Stimulated activated CD8-positive, alpha-beta memory T cell treated with anti-CD3 and anti-CD28 coated beads, Interleukin-4, amount 100 ng/mL, for 24 hours (primary cell): ENCODE measurements around the gene MACROD2.
"Not testable (repeated sequence)": the region's sequence is repeated elsewhere in the genome, so short reads cannot be mapped to it uniquely, and the experiment has no call there.

ENCODE experiments used
- DNase-seq: peaks from one replicate; pipeline ENCODE4 v3.0.0-alpha.2; 2020; ENCODE audit warnings: low read depth

The MACROD2 gene

DNA sequence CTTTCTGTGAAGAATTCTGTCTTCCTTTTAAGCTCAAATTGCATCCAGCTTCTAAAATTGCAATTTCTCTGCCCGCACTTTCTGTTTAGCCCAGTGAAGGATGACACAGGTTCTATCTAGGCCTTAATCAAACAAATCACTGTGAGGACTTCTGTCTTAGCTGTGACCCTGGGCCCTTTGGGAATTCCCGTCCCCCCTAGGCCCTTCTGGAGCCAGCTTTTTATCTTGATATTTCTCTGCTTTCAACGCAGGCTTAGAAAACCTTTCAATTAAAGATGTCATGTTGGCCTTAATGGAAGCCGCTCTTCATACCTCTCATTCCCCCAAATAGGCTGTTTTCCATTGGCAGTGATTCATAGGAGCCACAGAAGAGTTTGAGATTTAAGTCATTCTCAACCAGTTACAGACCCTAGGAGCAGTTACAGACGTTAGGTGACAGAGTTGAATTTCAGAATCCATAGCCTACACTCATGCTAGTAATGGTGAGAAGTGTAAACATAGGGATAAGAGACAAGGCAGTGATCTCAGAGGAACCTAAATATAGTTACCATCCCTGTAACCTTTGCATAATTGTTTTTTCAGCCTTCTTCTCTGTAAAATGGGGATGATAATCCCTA lies 416.9 kb downstream of the MACROD2 start:
- no peak for DNase-seq

DNA sequence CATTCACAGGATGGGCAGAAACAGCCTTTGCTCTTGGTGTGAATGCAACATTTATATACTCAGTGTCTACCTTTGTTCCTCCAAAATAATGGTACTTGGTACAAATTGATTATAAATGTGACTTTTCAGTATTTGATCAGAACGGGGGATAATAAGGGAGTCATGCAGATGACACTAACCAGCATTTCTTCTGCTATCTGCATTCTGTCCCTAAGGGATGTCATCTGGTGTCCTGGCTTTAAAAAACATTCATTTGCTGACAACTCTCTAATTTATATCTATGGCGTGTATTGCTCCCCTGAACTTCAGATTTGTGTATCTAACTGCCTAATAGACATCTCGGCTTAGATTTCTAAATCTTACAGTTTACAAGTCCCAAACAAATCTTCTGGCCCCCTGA lies 418.5 kb downstream of the MACROD2 start:
- DNase-seq = no peak

DNA sequence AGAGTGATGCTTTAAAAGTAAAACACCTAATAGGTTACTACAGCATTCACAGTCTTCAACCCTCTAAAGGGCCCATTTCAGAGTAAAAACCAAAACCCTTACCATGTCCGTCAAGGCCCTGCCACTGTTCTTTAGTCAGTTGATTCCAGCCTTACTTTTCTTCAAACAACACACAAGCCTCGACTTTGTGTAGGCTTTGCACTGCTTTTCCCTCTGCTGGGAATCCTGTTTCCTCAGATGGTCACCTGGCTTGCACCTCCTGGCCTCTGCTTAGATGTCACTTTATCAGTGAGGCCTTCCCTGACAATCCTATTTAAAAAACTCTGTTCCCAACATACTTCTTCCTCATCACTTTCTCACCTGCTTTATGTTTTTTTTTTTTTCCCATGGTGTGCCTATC lies 419.2 kb downstream of the MACROD2 start:
- DNase-seq = no peak

DNA sequence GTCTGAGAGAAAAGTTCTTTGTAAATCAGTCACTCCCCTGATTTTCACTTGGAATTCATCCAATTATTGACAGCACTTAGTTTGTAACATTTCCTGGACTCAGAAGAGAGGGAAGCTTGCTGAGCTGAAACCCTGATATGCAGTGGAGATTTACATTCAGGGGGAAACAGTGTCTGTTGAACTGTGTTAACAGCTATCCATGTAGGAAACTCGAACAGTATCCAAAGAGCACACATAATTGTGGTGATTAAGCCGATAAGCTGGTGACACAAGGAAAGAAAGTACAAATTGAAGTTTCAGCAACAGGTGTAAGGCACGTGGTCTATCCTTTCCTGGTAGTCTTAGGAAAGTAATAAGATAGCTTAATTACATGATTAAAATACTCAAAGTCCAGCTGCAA lies 420.2 kb downstream of the MACROD2 start:
- DNase-seq = no peak

DNA sequence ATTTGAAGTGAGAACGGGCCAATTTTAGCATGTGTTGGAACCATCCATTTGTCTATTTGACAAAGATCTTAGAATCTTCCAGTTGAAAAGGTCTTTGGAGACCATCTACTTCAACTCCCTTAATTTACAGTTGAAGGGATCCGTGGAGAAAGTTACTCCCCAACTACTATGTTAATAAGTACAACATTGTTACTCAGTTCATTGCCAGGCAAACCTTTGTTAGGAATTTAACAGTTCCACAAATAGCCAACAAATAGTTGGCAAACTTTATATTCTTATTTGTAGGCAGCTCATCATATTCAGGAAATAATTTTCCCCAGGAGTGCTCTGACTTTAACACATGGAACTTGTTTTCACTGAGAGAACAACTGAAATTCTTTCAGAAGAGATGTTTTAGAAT lies 423.1 kb downstream of the MACROD2 start:
- no peak for DNase-seq

DNA sequence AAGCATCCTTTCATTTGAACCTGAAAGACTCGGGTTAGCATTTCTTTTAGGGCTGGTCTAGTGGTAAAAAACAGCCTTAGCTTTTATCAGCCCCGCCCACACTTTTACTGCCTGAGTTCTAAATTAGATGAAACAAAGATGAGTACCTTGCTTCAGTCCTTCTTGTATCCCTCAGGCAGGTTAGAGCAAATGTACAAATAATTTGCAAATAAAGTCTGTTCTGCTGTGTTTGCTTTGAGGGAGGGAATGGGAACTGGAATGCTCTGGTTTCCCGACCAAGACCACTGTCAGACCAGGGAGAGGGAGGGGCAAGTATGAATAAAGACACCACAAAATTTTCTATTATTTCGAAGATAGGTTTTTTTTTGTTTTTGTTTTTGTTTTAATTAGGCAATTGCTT lies 427.6 kb downstream of the MACROD2 start:
- no peak for DNase-seq

DNA sequence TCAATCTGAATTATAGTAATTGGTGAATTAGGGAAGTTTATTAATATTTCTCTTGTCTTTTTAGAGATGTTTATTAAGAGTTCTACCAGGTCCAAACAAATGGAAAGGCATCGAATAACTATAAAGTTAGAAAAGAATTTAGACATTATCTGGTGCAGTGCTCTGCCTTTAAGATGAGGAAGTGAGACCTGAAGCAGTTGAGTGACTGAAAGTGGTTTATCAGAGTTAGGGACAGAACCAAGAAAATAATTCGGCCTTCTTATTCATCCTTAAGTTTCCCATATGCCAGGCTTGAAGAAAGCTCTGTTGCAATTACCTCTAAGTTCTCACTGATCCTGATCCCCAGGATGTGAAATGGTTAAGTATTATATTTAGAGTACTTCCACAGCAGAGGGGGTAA lies 436.3 kb downstream of the MACROD2 start:
- DNase-seq = no peak

DNA sequence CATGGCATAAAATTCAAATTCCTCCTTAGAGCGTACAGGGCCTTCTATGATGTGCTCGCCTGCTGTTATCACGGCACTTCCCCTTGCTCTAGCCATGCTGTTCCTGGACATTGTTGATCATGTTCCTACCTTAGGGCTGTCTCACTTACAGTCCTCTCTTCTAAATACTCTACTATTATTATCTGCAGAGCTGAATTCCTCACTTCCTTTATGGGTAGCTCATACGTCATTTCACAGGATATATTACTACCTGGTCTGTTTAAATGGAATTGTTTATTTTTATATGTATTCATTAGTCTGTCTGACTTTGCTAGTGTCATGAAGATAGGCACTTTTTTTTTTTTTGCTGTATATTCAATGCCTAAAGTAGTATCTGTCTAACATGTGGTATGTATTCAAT lies 436.8 kb downstream of the MACROD2 start:
- no peak for DNase-seq

DNA sequence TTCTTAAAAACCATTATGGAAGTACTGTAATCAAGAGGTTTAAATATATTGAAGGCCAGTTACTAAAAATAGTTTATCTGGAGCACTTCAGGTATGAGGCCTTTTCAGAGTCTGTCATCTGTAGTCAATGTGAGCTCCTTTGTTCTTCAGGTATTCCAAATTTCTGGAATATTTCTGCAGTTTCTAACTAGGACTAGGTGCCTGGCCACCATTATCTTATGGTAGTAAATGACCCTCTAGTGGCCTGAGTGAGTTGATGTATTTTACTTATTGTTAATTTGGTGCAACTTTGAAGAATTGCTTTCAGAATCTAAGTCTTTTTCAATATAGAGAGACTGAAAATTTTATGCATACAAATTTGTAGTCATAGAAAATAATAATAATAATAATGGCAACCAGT lies 437.3 kb downstream of the MACROD2 start:
- DNase-seq = no peak

DNA sequence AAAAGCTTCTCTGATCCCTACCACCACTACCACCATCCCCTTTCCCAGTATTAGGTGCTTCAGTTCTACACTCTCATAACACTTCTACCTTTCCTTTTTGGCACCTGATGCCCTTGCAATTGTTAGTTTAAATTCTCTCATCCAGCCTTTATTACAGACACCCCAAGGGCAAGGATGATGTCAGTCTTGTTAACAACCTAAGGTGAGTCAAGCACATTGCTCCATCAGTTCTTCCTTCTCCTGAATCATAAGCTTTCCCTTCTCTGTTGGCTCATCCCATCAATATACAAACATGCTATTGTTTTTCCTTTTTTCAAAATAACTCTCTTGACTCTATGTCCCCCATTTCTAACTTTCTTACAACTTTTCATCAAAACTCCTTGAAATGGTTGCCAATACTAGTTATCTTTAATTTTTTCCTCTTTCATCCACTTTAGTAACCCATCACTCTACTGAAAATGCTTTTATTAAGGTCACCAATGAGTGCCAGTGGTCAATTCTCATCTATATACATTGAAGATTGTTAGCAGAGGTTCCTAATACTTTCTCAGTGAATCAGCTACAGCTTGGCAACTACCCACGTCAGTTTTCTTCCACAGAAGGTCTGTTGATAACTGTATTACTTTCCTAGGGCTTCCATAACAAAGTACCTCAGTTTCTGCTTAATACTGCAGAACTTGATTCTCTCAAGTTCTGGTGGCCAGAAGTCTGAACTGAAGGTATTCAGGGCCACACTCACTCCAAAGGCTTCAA lies 439.2 kb downstream of the MACROD2 start:
- DNase-seq = no peak

DNA sequence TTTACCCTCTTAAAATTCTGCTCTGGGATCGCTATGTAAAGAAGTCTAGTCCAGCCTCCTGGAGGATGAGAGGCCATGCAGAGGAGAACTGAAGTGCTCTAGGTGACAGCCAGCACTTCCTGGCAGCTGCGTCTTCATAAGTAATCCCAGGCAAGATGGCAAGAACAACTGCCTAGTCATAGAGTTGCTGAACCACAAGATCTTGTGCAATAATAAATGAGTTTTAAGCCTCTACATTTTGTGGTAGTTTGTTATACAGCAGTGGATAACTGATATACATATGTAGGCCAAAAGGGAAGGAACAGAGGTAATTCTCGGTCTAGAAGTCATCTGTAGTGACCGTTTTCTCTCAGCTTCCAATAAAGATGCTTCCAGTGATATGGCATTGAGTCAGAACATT lies 445.9 kb downstream of the MACROD2 start:
- no peak for DNase-seq

DNA sequence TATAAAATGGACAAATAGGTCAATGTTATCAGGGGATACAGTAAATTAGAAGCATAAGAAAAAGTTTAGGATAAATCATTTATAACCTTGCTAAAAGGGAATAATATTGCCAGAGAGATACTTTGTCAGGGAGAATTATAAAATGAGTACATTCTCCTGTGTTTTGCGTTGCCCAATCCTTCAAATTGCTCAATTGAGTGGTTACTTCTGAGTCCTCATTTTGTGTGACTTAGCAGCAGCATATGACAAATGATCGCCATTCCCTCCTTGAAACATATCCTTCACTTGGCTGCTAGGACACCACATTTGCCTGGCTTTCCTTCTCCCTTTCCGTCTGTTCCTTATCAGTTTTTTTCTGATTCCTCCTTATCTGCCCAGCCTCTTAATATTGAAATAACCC lies 448.8 kb downstream of the MACROD2 start:
- no peak for DNase-seq

DNA sequence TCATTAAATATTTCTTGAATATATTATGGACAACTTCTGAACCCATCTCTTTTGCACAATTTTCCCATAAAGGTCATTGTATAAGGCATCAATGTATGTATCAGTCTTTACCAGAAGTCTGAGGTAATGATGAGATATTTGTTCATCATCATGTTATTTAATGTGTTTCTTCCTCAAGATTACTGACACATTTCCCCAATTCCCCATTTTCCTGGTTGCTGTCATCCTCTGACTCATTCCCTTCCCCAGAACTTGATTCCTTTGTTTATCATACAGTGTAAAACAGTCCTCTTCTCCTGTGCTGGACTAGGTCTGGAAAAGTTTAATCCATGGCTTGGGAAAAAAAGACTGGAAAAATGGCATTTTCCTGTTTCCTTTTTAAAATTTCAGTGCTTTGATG lies 450.0 kb downstream of the MACROD2 start:
- no peak for DNase-seq

DNA sequence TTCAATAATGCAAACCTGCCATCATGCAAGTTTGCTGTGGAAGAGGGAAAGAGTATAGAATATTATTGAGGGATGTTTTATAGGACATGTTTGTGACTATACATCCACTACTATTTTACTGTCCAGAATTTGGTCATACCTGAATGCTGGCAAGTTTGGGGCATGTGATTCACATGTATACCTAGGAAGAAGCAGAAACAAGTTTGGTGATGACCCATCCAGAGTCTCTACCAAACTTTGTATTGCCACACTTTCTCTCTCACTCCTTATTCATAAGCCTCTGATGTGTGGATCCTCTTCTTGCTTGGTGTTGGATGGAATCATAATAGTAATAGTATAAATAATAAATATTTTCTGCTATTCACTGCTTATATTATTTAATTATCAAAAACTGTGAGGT lies 450.6 kb downstream of the MACROD2 start:
- DNase-seq = no peak

DNA sequence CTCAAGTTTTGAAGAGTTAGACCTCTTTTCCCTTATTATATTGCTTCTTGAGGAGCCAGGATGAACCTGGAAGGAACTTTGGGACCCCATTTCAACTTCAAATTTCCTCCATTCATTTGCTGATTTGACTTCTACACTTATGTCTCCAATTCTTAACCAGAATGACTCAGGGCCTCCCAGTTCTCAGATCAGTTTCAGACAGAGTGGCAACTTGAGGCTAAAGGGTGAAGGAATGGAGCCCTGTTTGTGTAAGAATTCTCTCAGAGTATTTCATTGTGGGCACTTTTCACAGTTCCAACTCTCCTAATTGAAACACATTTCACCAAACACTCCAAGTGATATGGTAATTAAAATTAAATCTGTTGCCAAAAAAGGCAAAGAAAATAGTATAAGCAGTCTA lies 451.1 kb downstream of the MACROD2 start:
- no peak for DNase-seq

DNA sequence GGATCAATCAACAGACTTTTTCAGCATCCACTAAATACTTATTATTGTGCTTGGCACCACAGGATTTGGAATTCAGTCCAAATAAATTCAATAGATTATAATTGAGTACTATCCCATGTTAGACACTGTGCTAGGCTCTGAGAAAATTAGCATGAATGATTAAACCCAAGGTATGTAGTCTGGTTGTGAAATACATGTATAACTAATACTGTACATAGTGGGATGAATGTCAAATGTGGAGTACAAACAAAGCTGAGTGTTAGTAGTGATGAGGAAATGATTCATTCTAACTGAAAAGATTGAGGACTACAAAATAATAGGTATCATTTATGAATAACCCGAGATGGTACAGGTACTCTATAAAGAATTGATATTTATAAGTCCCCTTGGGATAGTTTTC lies 454.0 kb downstream of the MACROD2 start:
- no peak for DNase-seq

DNA sequence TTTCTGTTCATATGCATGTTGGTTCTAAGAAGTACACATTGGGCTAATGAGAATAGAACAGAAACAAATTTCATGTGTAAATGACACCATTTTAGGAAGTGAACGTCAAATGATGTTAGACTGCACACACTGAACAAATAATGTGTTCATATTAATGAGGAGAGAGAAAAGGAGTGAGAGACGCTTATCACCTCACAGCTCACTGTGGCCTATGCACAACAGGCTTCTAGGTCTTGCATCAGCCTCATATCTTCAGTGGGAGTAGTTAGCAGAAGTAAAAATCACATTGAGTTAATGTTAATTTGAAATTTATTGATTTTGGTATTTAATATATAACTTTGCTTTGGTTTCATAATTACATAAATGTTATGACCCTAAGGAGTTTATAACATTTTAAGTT lies 454.9 kb downstream of the MACROD2 start:
- no peak for DNase-seq

DNA sequence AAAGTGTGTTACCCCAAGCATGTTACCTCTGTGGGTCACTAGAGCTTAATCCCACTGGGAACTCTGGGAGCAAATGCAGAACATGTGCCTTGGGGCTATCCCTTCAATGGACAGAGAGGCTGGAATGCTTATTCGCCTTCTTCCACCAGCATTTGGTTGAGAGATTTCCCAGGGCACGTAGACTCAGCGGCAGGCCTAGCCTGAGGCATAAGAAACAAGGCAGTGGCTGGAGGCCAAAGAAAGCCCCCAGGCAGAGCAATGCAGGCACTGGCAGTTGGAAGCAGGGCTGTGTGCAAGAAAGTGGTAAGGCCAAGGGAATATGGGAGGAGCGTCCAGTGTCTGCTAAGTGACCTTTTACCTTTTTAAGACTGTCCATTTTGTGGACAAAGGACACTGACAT lies 456.1 kb downstream of the MACROD2 start:
- no peak for DNase-seq

DNA sequence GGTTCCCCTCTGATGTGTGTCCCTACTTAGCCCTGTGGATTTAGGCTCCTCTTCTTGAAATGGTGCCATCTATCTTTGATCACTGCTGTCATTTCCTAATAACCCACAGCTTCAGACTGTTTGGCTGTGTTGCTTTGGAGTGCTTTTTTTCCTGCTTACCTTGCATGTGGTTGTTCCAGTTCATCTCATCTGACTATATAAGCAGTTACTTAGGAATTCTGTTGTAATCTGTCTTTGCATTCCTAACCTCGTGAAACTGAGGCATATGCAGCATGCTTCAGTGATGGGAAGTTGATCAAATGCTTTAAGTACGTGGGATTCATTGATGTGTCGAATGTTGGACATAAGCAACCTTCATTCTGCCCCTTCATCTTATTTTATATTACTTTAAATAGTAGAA lies 457.9 kb downstream of the MACROD2 start:
- DNase-seq = no peak

DNA sequence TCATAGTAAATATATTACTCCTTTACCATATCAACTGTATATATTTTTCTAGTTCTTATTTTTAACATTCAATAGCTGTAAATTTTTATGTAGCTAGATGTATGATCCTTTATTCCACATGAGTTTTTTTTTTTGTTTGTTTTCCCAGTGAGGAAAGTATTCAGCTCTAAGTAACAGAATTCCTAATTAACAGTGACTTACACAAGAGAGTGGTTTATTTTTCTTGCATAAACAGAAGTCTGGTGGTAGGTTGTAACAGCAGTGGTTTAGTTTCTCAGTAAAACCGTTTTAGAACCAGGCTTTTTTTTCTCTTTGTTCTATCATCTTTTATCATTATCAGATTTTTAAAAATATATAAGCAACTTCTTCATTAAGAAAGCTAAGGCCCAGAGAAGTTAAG lies 459.0 kb downstream of the MACROD2 start:
- DNase-seq = no peak

DNA sequence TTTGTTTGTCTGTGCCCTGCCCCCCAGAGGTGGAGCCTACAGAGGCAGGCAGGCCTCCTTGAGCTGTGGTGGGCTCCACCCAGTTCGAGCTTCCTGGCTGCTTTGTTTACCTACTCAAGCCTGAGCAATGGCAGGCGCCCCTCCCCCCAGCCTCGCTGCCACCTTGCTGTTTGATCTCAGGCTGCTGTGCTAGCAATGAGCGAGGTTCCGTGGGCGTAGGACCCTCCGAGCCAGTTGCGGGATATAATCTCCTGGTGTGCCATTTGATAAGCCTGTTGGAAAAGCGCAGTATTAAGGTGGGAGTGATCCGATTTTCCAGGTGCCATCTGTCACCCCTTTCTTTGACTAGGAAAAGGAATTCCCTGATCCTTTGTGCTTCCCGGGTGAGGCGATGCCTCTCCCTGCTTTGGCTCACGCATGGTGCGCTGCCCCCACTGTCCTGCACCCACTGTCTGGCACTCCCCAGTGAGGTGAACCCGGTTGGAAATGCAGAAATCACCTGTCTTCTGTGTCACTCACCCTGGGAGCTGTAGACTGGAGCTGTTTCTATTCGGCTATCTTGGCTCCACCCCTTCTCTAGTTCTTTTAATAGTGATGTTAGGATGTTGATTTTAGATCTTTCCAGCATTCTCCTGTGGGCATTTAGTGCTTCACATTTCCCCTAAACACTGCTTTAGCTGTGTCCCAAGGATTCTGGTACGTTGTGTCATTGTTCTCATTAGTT lies 471.9 kb downstream of the MACROD2 start:
- not testable (repeated sequence) for DNase-seq

DNA sequence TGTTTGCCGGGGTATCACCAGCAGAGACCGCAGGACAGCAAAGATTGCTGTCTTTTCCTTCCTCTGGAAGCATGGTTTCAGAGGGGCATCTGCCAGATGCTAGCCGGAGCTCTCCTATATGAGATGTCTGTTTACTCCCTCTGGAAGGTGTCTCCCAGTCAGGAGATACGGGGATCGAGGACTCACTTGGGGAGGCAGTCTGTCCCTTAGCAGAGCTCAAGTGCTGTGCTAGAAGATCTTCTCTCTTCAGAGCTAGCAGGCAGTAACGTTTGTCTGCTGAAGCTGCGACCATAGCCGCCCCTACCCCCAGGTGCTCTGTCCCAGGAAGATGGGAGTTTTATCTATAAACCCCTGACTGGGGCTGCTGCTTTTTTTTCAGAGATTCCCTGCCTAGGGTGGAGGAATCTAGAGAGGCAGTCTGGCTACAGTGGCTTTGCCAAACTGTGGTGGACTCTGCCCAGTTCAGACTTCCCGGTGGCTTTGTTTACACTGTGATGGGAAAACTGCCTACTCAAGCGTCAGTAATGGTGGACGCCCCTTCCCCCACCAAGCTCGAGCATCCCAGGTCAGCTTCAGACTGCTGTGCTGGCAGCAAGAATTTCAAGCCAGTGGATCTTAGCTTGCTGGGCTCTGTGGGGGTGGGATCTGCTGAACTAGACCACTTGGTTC lies 475.0 kb downstream of the MACROD2 start:
- DNase-seq = no peak
